ENCODE data around the gene QRSL1.

The QRSL1 gene

GRCh38 chr6:106710580-106710979, 81.2 kb downstream of the QRSL1 start:
- no peak for DNase-seq (ENCODE audit: low read depth, low spot score)

GRCh38 chr6:106714281-106714680, 84.9 kb downstream of the QRSL1 start:
- no peak for TF ChIP-seq CTCF (IDR thresholded peaks at IDR 0.05; ENCODE audit: low read depth, low read length)
- no peak for DNase-seq (ENCODE audit: low read depth, low spot score)
- in situ Hi-C loops (cut with HindIII; ENCODE audit: low sequenced_read_pairs): no loop called here
- H3K4me3 ChIP-seq (ENCODE audit: low read depth, low read length): no peak overlapping the region

More at GRCh38 chr6:106710580-106710979, 81.2 kb downstream of the QRSL1 start:
- in situ Hi-C loops (cut with HindIII; ENCODE audit: low sequenced_read_pairs): no loop called here
- no peak overlapping the region for H3K4me3 ChIP-seq (ENCODE audit: low read depth, low read length)
- TF ChIP-seq CTCF (IDR thresholded peaks at IDR 0.05; ENCODE audit: low read depth, low read length): no peak

GRCh38 chr6:106715922-106716321, 86.5 kb downstream of the QRSL1 start:
- TF ChIP-seq CTCF (IDR thresholded peaks at IDR 0.05; ENCODE audit: low read depth, low read length): no peak
- no peak overlapping the region for H3K4me3 ChIP-seq (ENCODE audit: low read depth, low read length)

GRCh38 chr6:106716966-106717365, 87.6 kb downstream of the QRSL1 start:
- H3K4me3 ChIP-seq (ENCODE audit: low read depth, low read length): no peak overlapping the region
- in situ Hi-C loops (cut with HindIII; ENCODE audit: low sequenced_read_pairs): no loop called here
- TF ChIP-seq CTCF (IDR thresholded peaks at IDR 0.05; ENCODE audit: low read depth, low read length): no peak
- no peak for DNase-seq (ENCODE audit: low read depth, low spot score)

More at GRCh38 chr6:106715922-106716321, 86.5 kb downstream of the QRSL1 start:
- no peak for DNase-seq (ENCODE audit: low read depth, low spot score)
- in situ Hi-C loops (cut with HindIII; ENCODE audit: low sequenced_read_pairs): no loop called here

All from astrocyte of the spinal cord (primary cell).